ENCODE measurements around the gene COX7C.
"Not testable (repeated sequence)": the region's sequence is repeated elsewhere in the genome, so short reads cannot be mapped to it uniquely, and the experiment has no call there.

Gene COX7C

GRCh38 chr5:86617756-86618576 lies at the start of gene COX7C:
Gene COX7C, plus strand, starts transcription at chr5:86617941. Its CDS starts 115 bp downstream, at chr5:86618056.
- peak within 1 kb of the TSS; percentile 96 for H3K9ac ChIP-seq (ENCODE audit: low read length)
- peak within 1 kb of the TSS; percentile 92 for H3K4me3 ChIP-seq (ENCODE audit: low read depth, low read length)
- H3K27ac ChIP-seq (ENCODE audit: low read depth, low read length): peak within 1 kb of the TSS; percentile 93

GRCh38 chr5:86569522-86570426 lies 48.0 kb upstream of the COX7C start:
- not testable (repeated sequence) for H3K4me3 ChIP-seq (ENCODE audit: low read depth, low read length); H3K27ac ChIP-seq (ENCODE audit: low read depth, low read length); H3K36me3 ChIP-seq (ENCODE audit: control insufficient read depth, insufficient read depth, low read length); H3K9ac ChIP-seq (ENCODE audit: low read length); H3K27me3 ChIP-seq (ENCODE audit: control insufficient read depth, insufficient read depth, low read length); H3K4me1 ChIP-seq (ENCODE audit: control insufficient read depth, insufficient read depth, low read length); H3K9me3 ChIP-seq (ENCODE audit: control insufficient read depth, insufficient read depth, low read depth, low read length)

More at GRCh38 chr5:86617756-86618576, at the start of gene COX7C:
- H3K27me3 ChIP-seq (ENCODE audit: control insufficient read depth, insufficient read depth, low read length): no peaks in the 10 kb centered on the region
- no peaks in the 10 kb centered on the region for H3K9me3 ChIP-seq (ENCODE audit: control insufficient read depth, insufficient read depth, low read depth, low read length)
- H3K4me1 ChIP-seq (ENCODE audit: control insufficient read depth, insufficient read depth, low read length): peaks cover 4% of the 10 kb centered on the region; the same call in 1 of the 2 replicates
- peaks cover 37% of the 10 kb centered on the region for H3K36me3 ChIP-seq (ENCODE audit: control insufficient read depth, insufficient read depth, low read length)

- Histone ChIP-seq H3K9ac (ENCODE audit: low read length) (no peak overlapping the region), H3K4me1 (ENCODE audit: control insufficient read depth, insufficient read depth, low read length) (no peaks in the 10 kb centered on the region), H3K27ac (ENCODE audit: low read depth, low read length) (no peak overlapping the region), H3K4me3 (ENCODE audit: low read depth, low read length) (no peak overlapping the region), H3K36me3 (ENCODE audit: control insufficient read depth, insufficient read depth, low read length) (no peaks in the 10 kb centered on the region), H3K9me3 (ENCODE audit: control insufficient read depth, insufficient read depth, low read depth, low read length) (no peaks in the 10 kb centered on the region), H3K27me3 (ENCODE audit: control insufficient read depth, insufficient read depth, low read length) (no peaks in the 10 kb centered on the region)
These were observed 47.2 kb upstream of the COX7C start for GRCh38 chr5:86570427-86571083.

GRCh38 chr5:86571109-86571508 lies 46.6 kb upstream of the COX7C start:
- not testable (repeated sequence) for H3K9me3 ChIP-seq (ENCODE audit: control insufficient read depth, insufficient read depth, low read depth, low read length); H3K4me1 ChIP-seq (ENCODE audit: control insufficient read depth, insufficient read depth, low read length); H3K36me3 ChIP-seq (ENCODE audit: control insufficient read depth, insufficient read depth, low read length); H3K4me3 ChIP-seq (ENCODE audit: low read depth, low read length); H3K27me3 ChIP-seq (ENCODE audit: control insufficient read depth, insufficient read depth, low read length); H3K27ac ChIP-seq (ENCODE audit: low read depth, low read length); H3K9ac ChIP-seq (ENCODE audit: low read length)

- Histone ChIP-seq H3K27ac (ENCODE audit: low read depth, low read length) (no peak overlapping the region), H3K9me3 (ENCODE audit: control insufficient read depth, insufficient read depth, low read depth, low read length) (no peaks in the 10 kb centered on the region), H3K9ac (ENCODE audit: low read length) (no peak overlapping the region), H3K4me1 (ENCODE audit: control insufficient read depth, insufficient read depth, low read length) (no peaks in the 10 kb centered on the region), H3K4me3 (ENCODE audit: low read depth, low read length) (no peak overlapping the region), H3K27me3 (ENCODE audit: control insufficient read depth, insufficient read depth, low read length) (no peaks in the 10 kb centered on the region), H3K36me3 (ENCODE audit: control insufficient read depth, insufficient read depth, low read length) (no peaks in the 10 kb centered on the region)
These were observed 44.8 kb upstream of the COX7C start for GRCh38 chr5:86572825-86573517.

GRCh38 chr5:86579502-86579901 lies 38.2 kb upstream of the COX7C start:
- Histone ChIP-seq H3K27ac (ENCODE audit: low read depth, low read length) (no peak overlapping the region), H3K9ac (ENCODE audit: low read length) (no peak overlapping the region), H3K4me1 (ENCODE audit: control insufficient read depth, insufficient read depth, low read length) (no peaks in the 10 kb centered on the region), H3K4me3 (ENCODE audit: low read depth, low read length) (no peak overlapping the region), H3K36me3 (ENCODE audit: control insufficient read depth, insufficient read depth, low read length) (no peaks in the 10 kb centered on the region), H3K9me3 (ENCODE audit: control insufficient read depth, insufficient read depth, low read depth, low read length) (no peaks in the 10 kb centered on the region), H3K27me3 (ENCODE audit: control insufficient read depth, insufficient read depth, low read length) (no peaks in the 10 kb centered on the region)

GRCh38 chr5:86596476-86596875 lies 21.3 kb upstream of the COX7C start:
- no peaks in the 10 kb centered on the region for H3K36me3 ChIP-seq (ENCODE audit: control insufficient read depth, insufficient read depth, low read length)
- no peak overlapping the region for H3K4me3 ChIP-seq (ENCODE audit: low read depth, low read length)
- H3K27me3 ChIP-seq (ENCODE audit: control insufficient read depth, insufficient read depth, low read length): no peaks in the 10 kb centered on the region
- no peak overlapping the region for H3K27ac ChIP-seq (ENCODE audit: low read depth, low read length)
- H3K9me3 ChIP-seq (ENCODE audit: control insufficient read depth, insufficient read depth, low read depth, low read length): no peaks in the 10 kb centered on the region
- peaks cover 4% of the 10 kb centered on the region; the same call in 1 of the 2 replicates for H3K4me1 ChIP-seq (ENCODE audit: control insufficient read depth, insufficient read depth, low read length)
- no peak overlapping the region for H3K9ac ChIP-seq (ENCODE audit: low read length)

- Histone ChIP-seq H3K27me3 (ENCODE audit: control insufficient read depth, insufficient read depth, low read length) (no peaks in the 10 kb centered on the region), H3K36me3 (ENCODE audit: control insufficient read depth, insufficient read depth, low read length) (no peaks in the 10 kb centered on the region), H3K4me1 (ENCODE audit: control insufficient read depth, insufficient read depth, low read length) (no peaks in the 10 kb centered on the region), H3K4me3 (ENCODE audit: low read depth, low read length) (no peak overlapping the region), H3K9me3 (ENCODE audit: control insufficient read depth, insufficient read depth, low read depth, low read length) (no peaks in the 10 kb centered on the region), H3K9ac (ENCODE audit: low read length) (no peak overlapping the region), H3K27ac (ENCODE audit: low read depth, low read length) (no peak overlapping the region)
These were observed 11.9 kb upstream of the COX7C start for GRCh38 chr5:86605881-86606280.

- H3K36me3 ChIP-seq (ENCODE audit: control insufficient read depth, insufficient read depth, low read length): no peaks in the 10 kb centered on the region
- no peak overlapping the region for H3K4me3 ChIP-seq (ENCODE audit: low read depth, low read length)
- H3K4me1 ChIP-seq (ENCODE audit: control insufficient read depth, insufficient read depth, low read length): no peaks in the 10 kb centered on the region
- no peak overlapping the region for H3K9ac ChIP-seq (ENCODE audit: low read length)
- H3K9me3 ChIP-seq (ENCODE audit: control insufficient read depth, insufficient read depth, low read depth, low read length): no peaks in the 10 kb centered on the region
- no peaks in the 10 kb centered on the region for H3K27me3 ChIP-seq (ENCODE audit: control insufficient read depth, insufficient read depth, low read length)
- H3K27ac ChIP-seq (ENCODE audit: low read depth, low read length): no peak overlapping the region
These were observed 4.3 kb upstream of the COX7C start for GRCh38 chr5:86613455-86613854.

GRCh38 chr5:86617309-86617755 lies 409 bp upstream of the COX7C start:
- H3K4me1 ChIP-seq (ENCODE audit: control insufficient read depth, insufficient read depth, low read length): peaks cover 4% of the 10 kb centered on the region; the same call in 1 of the 2 replicates
- H3K27ac ChIP-seq (ENCODE audit: low read depth, low read length): no peak overlapping the region
- no peak overlapping the region for H3K9ac ChIP-seq (ENCODE audit: low read length)
- peaks cover 34% of the 10 kb centered on the region for H3K36me3 ChIP-seq (ENCODE audit: control insufficient read depth, insufficient read depth, low read length)
- H3K27me3 ChIP-seq (ENCODE audit: control insufficient read depth, insufficient read depth, low read length): no peaks in the 10 kb centered on the region
- H3K4me3 ChIP-seq (ENCODE audit: low read depth, low read length): no peak overlapping the region
- H3K9me3 ChIP-seq (ENCODE audit: control insufficient read depth, insufficient read depth, low read depth, low read length): no peaks in the 10 kb centered on the region

Data from HUES6 (cell line).